GM10266 (cell line): ENCODE results near the gene NAV2.

Source experiments
- DNase-seq: peaks from one replicate; pipeline ENCODE4 v3.0.0; 2012; ENCODE audit errors: extremely low spot score
- CTCF ChIP-seq: IDR thresholded peaks from 2 replicates; pipeline ENCODE4 v1.5.1; 2012; ENCODE audit warnings: mild to moderate bottlenecking, low read depth; ENCODE audit not compliant: control insufficient read depth, insufficient read depth; ENCODE audit errors: missing control alignments

Gene NAV2

DNA sequence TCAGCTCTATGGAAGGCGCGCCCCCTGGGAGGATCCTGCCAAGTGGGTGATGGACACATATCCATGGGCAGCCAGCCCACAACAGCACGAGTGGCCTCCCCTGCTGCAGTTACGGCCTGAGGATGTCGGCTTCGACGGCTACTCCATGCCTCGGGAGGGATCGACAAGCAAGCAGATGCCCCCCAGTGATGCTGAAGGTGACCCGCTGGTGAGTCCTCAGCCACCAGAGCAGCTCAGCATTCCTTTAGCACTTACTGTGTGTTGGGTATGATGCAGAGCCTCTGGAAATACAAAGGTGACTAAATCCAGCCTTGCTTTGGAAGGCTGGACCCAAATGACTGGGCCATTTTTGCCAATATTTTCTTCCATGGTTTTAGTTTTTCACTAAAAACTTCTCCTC is 402.0 kb downstream of the NAV2 start:
- DNase-seq = no peak
- TF ChIP-seq CTCF = no peak

DNA sequence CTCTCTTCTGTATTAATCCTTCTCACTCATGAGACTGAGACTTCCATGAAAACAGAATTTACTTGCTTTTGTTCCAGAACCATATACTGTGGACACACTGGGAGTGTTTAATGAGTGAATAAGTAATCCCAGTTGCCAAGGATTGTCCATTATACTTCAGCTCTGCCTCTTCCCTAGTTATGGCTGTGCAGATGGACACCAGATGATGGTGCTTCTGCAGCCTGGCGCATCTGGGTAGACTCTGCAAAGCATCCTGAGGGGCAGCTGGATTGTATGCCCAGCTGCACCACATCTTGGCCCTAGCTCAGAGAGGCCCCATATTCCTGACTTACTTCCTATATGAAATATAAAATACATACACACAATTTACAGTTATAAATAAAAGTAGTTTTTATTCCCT is 404.2 kb downstream of the NAV2 start:
- no peak for TF ChIP-seq CTCF

GRCh38 chr11:20117291-20117690 is 404.7 kb downstream of the NAV2 start:
- no peak for DNase-seq
- TF ChIP-seq CTCF = no peak

More for the DNA sequence above, 404.2 kb downstream of the NAV2 start:
- DNase-seq = no peak

DNA sequence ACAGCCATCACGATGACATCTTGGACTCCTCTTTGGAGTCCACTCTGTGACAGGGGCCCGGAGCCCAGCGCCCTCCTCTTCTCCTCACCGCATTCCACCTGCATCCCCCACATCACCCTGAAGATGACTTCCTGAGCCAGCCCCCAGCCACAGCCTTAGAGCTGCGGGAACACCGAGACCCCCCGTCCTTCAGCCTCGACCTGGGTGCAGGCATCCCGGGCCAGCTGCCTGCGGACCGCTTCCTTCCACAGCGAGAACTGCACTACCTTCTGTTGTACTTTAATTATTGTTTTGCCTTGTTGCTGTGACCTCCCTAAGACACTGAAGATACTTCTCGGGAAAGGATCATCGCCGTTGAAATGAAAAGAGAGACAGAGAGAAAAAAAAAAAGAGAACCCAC is 405.6 kb downstream of the NAV2 start:
- TF ChIP-seq CTCF = no peak
- no peak for DNase-seq

DNA sequence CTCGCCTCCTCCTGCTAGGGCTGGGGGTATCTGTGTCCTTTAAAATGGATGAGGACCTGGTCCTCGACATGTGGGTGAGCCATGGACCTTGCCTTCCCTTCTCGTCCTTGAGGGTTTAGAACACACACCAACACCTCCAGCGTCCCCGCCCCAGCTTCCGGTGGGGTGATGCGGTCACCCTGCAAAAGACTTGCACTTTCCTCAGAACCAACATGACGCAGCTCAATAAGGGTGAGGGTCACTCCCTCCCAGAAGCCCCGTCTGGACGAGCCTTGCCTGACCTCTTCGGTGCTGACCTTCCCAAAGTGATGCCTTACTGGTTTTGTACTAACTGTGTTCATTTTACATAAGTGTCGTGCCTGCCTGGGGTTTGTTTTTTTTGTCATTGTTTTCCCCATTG is 406.7 kb downstream of the NAV2 start:
- DNase-seq = no peak
- no peak for TF ChIP-seq CTCF

DNA sequence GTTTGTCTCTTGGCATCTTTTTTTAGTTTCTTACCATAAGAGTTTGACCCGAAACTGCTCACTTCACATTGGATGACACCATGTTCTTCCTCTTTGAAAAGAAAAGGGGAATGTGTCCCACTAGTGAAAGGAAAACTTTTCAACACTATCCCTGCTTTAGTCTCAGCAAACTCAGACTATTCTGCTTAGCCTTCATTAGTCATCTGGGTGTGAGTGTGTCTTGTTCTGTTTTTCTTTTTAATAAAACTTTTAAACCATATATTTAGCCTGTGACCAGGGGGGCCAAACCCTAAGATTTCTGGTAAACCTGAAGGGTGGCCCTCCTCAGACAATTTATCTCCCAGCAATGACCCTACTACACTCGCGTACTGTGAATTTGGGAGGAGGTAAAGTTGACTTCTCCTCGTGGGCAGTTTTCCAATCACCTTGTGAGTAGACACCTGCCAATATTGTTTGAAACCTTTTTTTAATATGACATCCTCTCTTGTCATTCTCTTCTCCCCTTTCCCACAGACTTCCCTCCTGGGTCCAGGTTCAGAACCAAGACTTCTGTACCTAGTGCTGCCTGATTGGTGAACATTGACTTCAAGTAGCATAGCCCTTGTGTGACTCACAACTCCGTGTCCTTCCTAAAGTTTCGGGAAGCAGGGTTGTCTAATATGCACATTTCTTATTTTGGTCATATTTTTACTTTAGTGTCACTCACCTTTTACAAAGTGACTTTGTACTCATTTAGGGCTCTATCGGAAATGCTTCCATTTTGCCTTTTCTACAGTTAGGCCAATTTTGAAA is 407.7 kb downstream of the NAV2 start:
- DNase-seq = no peak
- TF ChIP-seq CTCF = no peak

DNA sequence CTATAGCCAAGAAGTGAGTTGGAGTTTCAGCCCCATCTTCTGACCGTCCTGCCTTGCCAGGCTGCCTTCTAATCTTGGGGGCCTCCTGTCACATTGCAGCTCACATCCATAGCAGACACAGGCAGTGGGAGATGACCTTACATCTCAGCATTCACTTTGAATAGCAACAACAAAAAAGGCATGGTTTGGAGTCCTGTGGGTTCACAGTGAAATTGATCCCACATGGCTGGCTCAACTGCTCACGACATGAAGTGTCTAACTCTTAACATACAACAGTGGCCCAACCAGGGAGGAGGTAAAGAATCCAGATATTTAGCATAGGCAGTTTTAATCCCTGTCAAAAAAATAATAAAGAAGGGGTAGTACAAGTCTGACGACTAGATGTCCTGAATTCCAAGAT is 409.5 kb downstream of the NAV2 start:
- TF ChIP-seq CTCF = no peak
- no peak for DNase-seq
